ENCODE results near the gene RERE.
A peak's percentile ranks its signal among the peaks of the same experiment; 100 is the strongest.
"Not testable (repeated sequence)": the region's sequence is repeated elsewhere in the genome, so short reads cannot be mapped to it uniquely, and the experiment has no call there.

The RERE gene

GRCh38 chr1:8821084-8821483 is 3.6 kb upstream of the RERE start:
- H4K91ac ChIP-seq (ENCODE audit: low read depth, low read length, poor library complexity), result no peak overlapping the region
- DNase-seq (ENCODE audit: low spot score), result no peak
- H3K4ac ChIP-seq (ENCODE audit: low read length), result no peak overlapping the region
- H3K9ac ChIP-seq (ENCODE audit: low read depth, low read length, poor library complexity), result no peak overlapping the region
- H3K27me3 ChIP-seq (ENCODE audit: control insufficient read depth in 3 of 3, insufficient read depth in 3 of 3, low read depth in 1 of 3, low read length in 3 of 3), result no peaks in the 10 kb centered on the region
- no peak overlapping the region for H4K8ac ChIP-seq (ENCODE audit: low read depth, low read length)
- H2BK120ac ChIP-seq (ENCODE audit: low read depth, low read length), result no peak overlapping the region
- H3K9me3 ChIP-seq (replicated peaks in 1 of 2; ENCODE audit: control insufficient read depth in 2 of 2, insufficient read depth in 1 of 2, low read depth in 1 of 2, low read length in 2 of 2), result no peaks in the 10 kb centered on the region
- WGBS, 2 donors (ENCODE audit: extremely low coverage in 2 of 2, insufficient read length in 2 of 2, insufficient replicate concordance in 1 of 2), result no CpG with 5 or more reads among the region's 2 CpGs
- no peaks in the 10 kb centered on the region for H3K36me3 ChIP-seq (replicated peaks in 1 of 2; ENCODE audit: control insufficient read depth in 2 of 2, insufficient read depth in 2 of 2, low read length in 2 of 2)
- no peak overlapping the region for H3K14ac ChIP-seq (ENCODE audit: low read length)
- no peak overlapping the region for H2BK5ac ChIP-seq (ENCODE audit: low read length)
- H2AFZ ChIP-seq (ENCODE audit: low read length), result no peak overlapping the region
- H2AK5ac ChIP-seq (ENCODE audit: low read depth, low read length), result no peak overlapping the region
- H3K4me1 ChIP-seq (ENCODE audit: control insufficient read depth in 2 of 2, insufficient read depth in 1 of 2, low read depth in 1 of 2, low read length in 2 of 2), result peaks cover 1 to 3% of the 10 kb centered on the region in 2 donors
- H3K4me2 ChIP-seq (ENCODE audit: insufficient read depth, low read length, poor library complexity, severe bottlenecking), result no peak overlapping the region
- H3K18ac ChIP-seq (ENCODE audit: low read length), result no peak overlapping the region
- H3K4me3 ChIP-seq (ENCODE audit: low read length in 2 of 2), result no peak overlapping the region
- H2BK12ac ChIP-seq (ENCODE audit: low read length), result no peak overlapping the region
- no peak overlapping the region for H3K23ac ChIP-seq (ENCODE audit: low read depth, low read length, poor library complexity)
- H3K27ac ChIP-seq (replicated peaks; ENCODE audit: low read length), result no peak overlapping the region
- no peak overlapping the region for H2BK15ac ChIP-seq (ENCODE audit: low read length)
- peaks cover 5% of the 10 kb centered on the region for H3K79me1 ChIP-seq (ENCODE audit: low read depth, low read length)

GRCh38 chr1:8818789-8819188 is 1.3 kb upstream of the RERE start:
- not testable (repeated sequence) for H4K8ac ChIP-seq (ENCODE audit: low read depth, low read length); H3K36me3 ChIP-seq (replicated peaks in 1 of 2; ENCODE audit: control insufficient read depth in 2 of 2, insufficient read depth in 2 of 2, low read length in 2 of 2); H2BK5ac ChIP-seq (ENCODE audit: low read length); H2BK15ac ChIP-seq (ENCODE audit: low read length); H3K27ac ChIP-seq (replicated peaks; ENCODE audit: low read length); H3K4ac ChIP-seq (ENCODE audit: low read length); H2AK5ac ChIP-seq (ENCODE audit: low read depth, low read length); H4K91ac ChIP-seq (ENCODE audit: low read depth, low read length, poor library complexity); H3K79me1 ChIP-seq (ENCODE audit: low read depth, low read length); H3K14ac ChIP-seq (ENCODE audit: low read length); H3K23ac ChIP-seq (ENCODE audit: low read depth, low read length, poor library complexity); DNase-seq (ENCODE audit: low spot score); H2BK12ac ChIP-seq (ENCODE audit: low read length); H2BK120ac ChIP-seq (ENCODE audit: low read depth, low read length); H3K9me3 ChIP-seq (replicated peaks in 1 of 2; ENCODE audit: control insufficient read depth in 2 of 2, insufficient read depth in 1 of 2, low read depth in 1 of 2, low read length in 2 of 2); H3K4me2 ChIP-seq (ENCODE audit: insufficient read depth, low read length, poor library complexity, severe bottlenecking); H3K9ac ChIP-seq (ENCODE audit: low read depth, low read length, poor library complexity); H3K18ac ChIP-seq (ENCODE audit: low read length); H3K27me3 ChIP-seq (ENCODE audit: control insufficient read depth in 3 of 3, insufficient read depth in 3 of 3, low read depth in 1 of 3, low read length in 3 of 3)
- Histone ChIP-seq H3K4me1 (ENCODE audit: control insufficient read depth in 2 of 2, insufficient read depth in 1 of 2, low read depth in 1 of 2, low read length in 2 of 2) (peaks cover 1 to 14% of the 10 kb centered on the region in 2 donors), H3K4me3 (ENCODE audit: low read length in 2 of 2) (peak overlapping the region in 1 of 2 donors; percentile 81), H2AFZ (ENCODE audit: low read length) (peak overlapping the region; percentile 92)
- WGBS, 2 donors (ENCODE audit: extremely low coverage in 2 of 2, insufficient read length in 2 of 2, insufficient replicate concordance in 1 of 2), result no CpG with 5 or more reads among the region's 13 CpGs

- no peak for DNase-seq (ENCODE audit: low spot score)
- Histone ChIP-seq H3K36me3 (replicated peaks in 1 of 2; ENCODE audit: control insufficient read depth in 2 of 2, insufficient read depth in 2 of 2, low read length in 2 of 2) (no peaks in the 10 kb centered on the region), H2AFZ (ENCODE audit: low read length) (peak overlapping the region; percentile 92), H2BK12ac (ENCODE audit: low read length) (no peak overlapping the region), H2AK5ac (ENCODE audit: low read depth, low read length) (no peak overlapping the region), H2BK5ac (ENCODE audit: low read length) (no peak overlapping the region), H3K9ac (ENCODE audit: low read depth, low read length, poor library complexity) (no peak overlapping the region), H3K23ac (ENCODE audit: low read depth, low read length, poor library complexity) (no peak overlapping the region), H4K91ac (ENCODE audit: low read depth, low read length, poor library complexity) (no peak overlapping the region), H3K9me3 (replicated peaks in 1 of 2; ENCODE audit: control insufficient read depth in 2 of 2, insufficient read depth in 1 of 2, low read depth in 1 of 2, low read length in 2 of 2) (no peaks in the 10 kb centered on the region), H4K8ac (ENCODE audit: low read depth, low read length) (no peak overlapping the region), H3K18ac (ENCODE audit: low read length) (no peak overlapping the region), H3K4me3 (ENCODE audit: low read length in 2 of 2) (peak overlapping the region in 1 of 2 donors; percentile 81), H3K79me1 (ENCODE audit: low read depth, low read length) (peaks cover 5% of the 10 kb centered on the region), H3K27ac (replicated peaks; ENCODE audit: low read length) (peak overlapping the region; percentile 99), H3K4me1 (ENCODE audit: control insufficient read depth in 2 of 2, insufficient read depth in 1 of 2, low read depth in 1 of 2, low read length in 2 of 2) (peaks cover 1 to 14% of the 10 kb centered on the region in 2 donors), H2BK120ac (ENCODE audit: low read depth, low read length) (no peak overlapping the region), H3K27me3 (ENCODE audit: control insufficient read depth in 3 of 3, insufficient read depth in 3 of 3, low read depth in 1 of 3, low read length in 3 of 3) (no peaks in the 10 kb centered on the region), H2BK15ac (ENCODE audit: low read length) (no peak overlapping the region), H3K4ac (ENCODE audit: low read length) (no peak overlapping the region), H3K14ac (ENCODE audit: low read length) (no peak overlapping the region), H3K4me2 (ENCODE audit: insufficient read depth, low read length, poor library complexity, severe bottlenecking) (peak overlapping the region; percentile 24)
- no CpG with 5 or more reads among the region's 4 CpGs for WGBS, 2 donors (ENCODE audit: extremely low coverage in 2 of 2, insufficient read length in 2 of 2, insufficient replicate concordance in 1 of 2)
Observed at GRCh38 chr1:8818325-8818775, 910 bp upstream of the RERE start.

GRCh38 chr1:8816831-8817411 is 519 bp downstream of the RERE start:
- Histone ChIP-seq H3K4me2 (ENCODE audit: insufficient read depth, low read length, poor library complexity, severe bottlenecking) (peak overlapping the region; percentile 66), H3K4ac (ENCODE audit: low read length) (peak overlapping the region; percentile 97), H3K14ac (ENCODE audit: low read length) (peak overlapping the region; percentile 99), H3K4me1 (ENCODE audit: control insufficient read depth in 2 of 2, insufficient read depth in 1 of 2, low read depth in 1 of 2, low read length in 2 of 2) (peaks cover 1 to 14% of the 10 kb centered on the region in 2 donors), H4K8ac (ENCODE audit: low read depth, low read length) (peak overlapping the region; percentile 82), H2AK5ac (ENCODE audit: low read depth, low read length) (peak overlapping the region; percentile 95), H2AFZ (ENCODE audit: low read length) (peak overlapping the region; percentile 81), H3K36me3 (replicated peaks in 1 of 2; ENCODE audit: control insufficient read depth in 2 of 2, insufficient read depth in 2 of 2, low read length in 2 of 2) (no peaks in the 10 kb centered on the region), H3K18ac (ENCODE audit: low read length) (peak overlapping the region; percentile 98), H3K79me1 (ENCODE audit: low read depth, low read length) (peaks cover 5% of the 10 kb centered on the region), H3K4me3 (ENCODE audit: low read length in 2 of 2) (peak overlapping the region; percentile 81 to 96), H2BK120ac (ENCODE audit: low read depth, low read length) (peak overlapping the region; percentile 91), H3K9me3 (replicated peaks in 1 of 2; ENCODE audit: control insufficient read depth in 2 of 2, insufficient read depth in 1 of 2, low read depth in 1 of 2, low read length in 2 of 2) (no peaks in the 10 kb centered on the region), H2BK12ac (ENCODE audit: low read length) (no peak overlapping the region), H2BK15ac (ENCODE audit: low read length) (peak overlapping the region; percentile 30), H3K23ac (ENCODE audit: low read depth, low read length, poor library complexity) (peak overlapping the region; percentile 96), H4K91ac (ENCODE audit: low read depth, low read length, poor library complexity) (no peak overlapping the region), H2BK5ac (ENCODE audit: low read length) (peak overlapping the region; percentile 75), H3K9ac (ENCODE audit: low read depth, low read length, poor library complexity) (peak overlapping the region; percentile 98), H3K27me3 (ENCODE audit: control insufficient read depth in 3 of 3, insufficient read depth in 3 of 3, low read depth in 1 of 3, low read length in 3 of 3) (no peaks in the 10 kb centered on the region), H3K27ac (replicated peaks; ENCODE audit: low read length) (peak overlapping the region; percentile 87)
- no peak for DNase-seq (ENCODE audit: low spot score)
- no CpG with 5 or more reads among the region's 41 CpGs for WGBS, 2 donors (ENCODE audit: extremely low coverage in 2 of 2, insufficient read length in 2 of 2, insufficient replicate concordance in 1 of 2)

Data from neuronal stem cell (in vitro differentiated cells).